ENCODE data around the gene SLC25A46.
"Not testable (repeated sequence)": the region's sequence is repeated elsewhere in the genome, so short reads cannot be mapped to it uniquely, and the experiment has no call there.

The SLC25A46 gene

GRCh38 chr5:110757118-110757729 lies 18.4 kb downstream of the SLC25A46 start:
- DNase-seq = no peak

- DNase-seq = no peak
Measured at GRCh38 chr5:110760158-110760557, 21.4 kb downstream of the SLC25A46 start.

- DNase-seq = peak; percentile 9
Measured at GRCh38 chr5:110768138-110768860, 29.5 kb downstream of the SLC25A46 start.

- DNase-seq = no peak
Measured at GRCh38 chr5:110769000-110769681, 30.3 kb downstream of the SLC25A46 start.

GRCh38 chr5:110770286-110770685 lies 31.5 kb downstream of the SLC25A46 start:
- no peak for DNase-seq

GRCh38 chr5:110784901-110785300 lies 46.1 kb downstream of the SLC25A46 start:
- no peak for DNase-seq

GRCh38 chr5:110785356-110785755 lies 46.5 kb downstream of the SLC25A46 start:
- no peak for DNase-seq

GRCh38 chr5:110788006-110788405 lies 49.2 kb downstream of the SLC25A46 start:
- not testable (repeated sequence) for DNase-seq

- DNase-seq = no peak
Measured at GRCh38 chr5:110790673-110791072, 51.9 kb downstream of the SLC25A46 start.

GRCh38 chr5:110802998-110803397 lies 64.2 kb downstream of the SLC25A46 start:
- DNase-seq = no peak

- DNase-seq = no peak
Measured at GRCh38 chr5:110803467-110804326, 64.9 kb downstream of the SLC25A46 start.

- peak; percentile 64 for DNase-seq
Measured at GRCh38 chr5:110807169-110807568, 68.4 kb downstream of the SLC25A46 start.

- DNase-seq = no peak
Measured at GRCh38 chr5:110809006-110809405, 70.2 kb downstream of the SLC25A46 start.

All from right hindlimb (tissue), 1 donor.